ENCODE data around the gene CHCT1.
"Not testable (repeated sequence)": the region's sequence is repeated elsewhere in the genome, so short reads cannot be mapped to it uniquely, and the experiment has no call there.

Gene CHCT1

GRCh38 chr17:60403523-60403810 lies 18.8 kb upstream of the CHCT1 start:
- TF ChIP-seq CTCF (IDR thresholded peaks at IDR 0.05; ENCODE audit: low read depth, low read length, missing control alignments): no peak
- DNase-seq (ENCODE audit: low read depth): no peak
- H3K4me3 ChIP-seq (ENCODE audit: low read depth, low read length): no peak overlapping the region

GRCh38 chr17:60403962-60404361 lies 18.3 kb upstream of the CHCT1 start:
- TF ChIP-seq CTCF (IDR thresholded peaks at IDR 0.05; ENCODE audit: low read depth, low read length, missing control alignments): no peak
- no peak overlapping the region for H3K4me3 ChIP-seq (ENCODE audit: low read depth, low read length)
- no peak for DNase-seq (ENCODE audit: low read depth)

- TF ChIP-seq CTCF (IDR thresholded peaks at IDR 0.05; ENCODE audit: low read depth, low read length, missing control alignments): no peak
- no peak overlapping the region for H3K4me3 ChIP-seq (ENCODE audit: low read depth, low read length)
- DNase-seq (ENCODE audit: low read depth): no peak
Observed at GRCh38 chr17:60406887-60407286, 15.4 kb upstream of the CHCT1 start.

- no peak for TF ChIP-seq CTCF (IDR thresholded peaks at IDR 0.05; ENCODE audit: low read depth, low read length, missing control alignments)
- no peak overlapping the region for H3K4me3 ChIP-seq (ENCODE audit: low read depth, low read length)
- no peak for DNase-seq (ENCODE audit: low read depth)
Observed at GRCh38 chr17:60410001-60410400, 12.3 kb upstream of the CHCT1 start.

GRCh38 chr17:60412701-60413100 lies 9.6 kb upstream of the CHCT1 start:
- H3K4me3 ChIP-seq (ENCODE audit: low read depth, low read length): no peak overlapping the region
- DNase-seq (ENCODE audit: low read depth): no peak
- TF ChIP-seq CTCF (IDR thresholded peaks at IDR 0.05; ENCODE audit: low read depth, low read length, missing control alignments): no peak

- DNase-seq (ENCODE audit: low read depth): no peak
- no peak for TF ChIP-seq CTCF (IDR thresholded peaks at IDR 0.05; ENCODE audit: low read depth, low read length, missing control alignments)
- H3K4me3 ChIP-seq (ENCODE audit: low read depth, low read length): no peak overlapping the region
Observed at GRCh38 chr17:60415146-60415545, 7.1 kb upstream of the CHCT1 start.

- no peak for TF ChIP-seq CTCF (IDR thresholded peaks at IDR 0.05; ENCODE audit: low read depth, low read length, missing control alignments)
- no peak for DNase-seq (ENCODE audit: low read depth)
- H3K4me3 ChIP-seq (ENCODE audit: low read depth, low read length): no peak overlapping the region
Observed at GRCh38 chr17:60416368-60416925, 5.8 kb upstream of the CHCT1 start.

GRCh38 chr17:60419003-60419402 lies 3.3 kb upstream of the CHCT1 start:
- DNase-seq (ENCODE audit: low read depth); H3K4me3 ChIP-seq (ENCODE audit: low read depth, low read length): not testable (repeated sequence)

- not testable (repeated sequence) for DNase-seq (ENCODE audit: low read depth); H3K4me3 ChIP-seq (ENCODE audit: low read depth, low read length)
Observed at GRCh38 chr17:60419875-60420274, 2.4 kb upstream of the CHCT1 start.
